KMS-11 (cell line): ENCODE data around the gene C1orf146.
"Not testable (repeated sequence)": the region's sequence is repeated elsewhere in the genome, so short reads cannot be mapped to it uniquely, and the experiment has no call there.

Experiments used
- H2AFZ ChIP-seq: fragments of 200-600 bp; sonication (generic); 2 replicates; pipeline ENCODE4 v1.6.1; 2016; ENCODE audit warnings: antibody characterized with exemption, mixed run types, low read depth
- H3K27ac ChIP-seq: fragments of 200-600 bp; sonication (generic); 2 replicates; pipeline ENCODE4 v1.6.1; 2016; ENCODE audit warnings: mild to moderate bottlenecking, mixed run types
- H3K27me3 ChIP-seq: fragments of 200-600 bp; sonication (generic); 2 replicates; pipeline ENCODE4 v1.6.1; 2017; ENCODE audit warnings: mild to moderate bottlenecking, low read depth, mixed run types, moderate library complexity; ENCODE audit not compliant: insufficient read depth
- H3K36me3 ChIP-seq: fragments of 200-600 bp; sonication (generic); 2 replicates; pipeline ENCODE4 v1.6.1; 2017; ENCODE audit warnings: mild to moderate bottlenecking, mixed run types; ENCODE audit not compliant: insufficient read depth
- H3K4me1 ChIP-seq: fragments of 200-600 bp; sonication (generic); 2 replicates; pipeline ENCODE4 v1.6.1; 2016; ENCODE audit warnings: mild to moderate bottlenecking, low read depth, mixed run types; ENCODE audit not compliant: poor library complexity, severe bottlenecking
- H3K4me2 ChIP-seq: fragments of 200-600 bp; sonication (generic); 2 replicates; pipeline ENCODE4 v1.7.0; 2016; ENCODE audit warnings: mild to moderate bottlenecking, mixed run types
- H3K4me3 ChIP-seq: fragments of 200-600 bp; sonication (generic); IDR thresholded peaks from 2 replicates; pipeline ENCODE4 v1.6.1; 2017; ENCODE audit warnings: low read depth, low read length, mixed read lengths; ENCODE audit not compliant: insufficient read depth
- H3K79me2 ChIP-seq: fragments of 200-600 bp; sonication (generic); 2 replicates; pipeline ENCODE4 v1.6.1; 2016; ENCODE audit warnings: low read depth, mixed run types; ENCODE audit not compliant: insufficient read depth
- H3K9ac ChIP-seq: fragments of 200-600 bp; sonication (generic); 2 replicates; pipeline ENCODE4 v1.6.1; 2016; ENCODE audit warnings: mild to moderate bottlenecking, mixed run types
- H4K20me1 ChIP-seq: fragments of 200-600 bp; sonication (generic); 2 replicates; pipeline ENCODE4 v1.6.1; 2016; ENCODE audit warnings: mild to moderate bottlenecking, mixed run types; ENCODE audit not compliant: insufficient read depth
- TF ChIP-seq, protein P1 (sequence below): fragments of 200-600 bp; sonication (generic); conservative IDR thresholded peaks from 2 replicates; pipeline ENCODE4 v1.6.1; 2017; ENCODE audit warnings: low read depth, mild to moderate bottlenecking, antibody characterized with exemption, low read length, moderate library complexity, mixed read lengths

The C1orf146 gene

DNA sequence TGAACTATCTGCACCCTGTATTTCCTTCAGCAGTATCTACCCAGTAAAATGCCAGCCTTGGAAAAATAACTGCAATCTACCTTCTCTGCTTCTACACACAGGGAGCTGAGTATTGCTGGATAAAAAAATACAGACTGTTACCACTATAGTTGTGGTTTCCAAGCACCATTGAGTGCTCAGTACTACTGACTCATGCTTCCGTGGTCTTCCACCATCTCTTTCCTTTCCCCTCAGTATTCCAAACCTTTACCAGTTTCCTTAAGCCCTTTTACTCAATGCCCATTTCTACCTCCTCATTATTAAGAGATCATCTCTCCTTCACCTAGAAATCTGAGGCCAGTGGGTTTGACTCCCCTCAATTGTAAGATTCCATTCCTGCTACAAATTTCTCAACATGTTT is 57.2 kb downstream of the C1orf146 start:
- H3K36me3 ChIP-seq, result no peaks in the 10 kb centered on the region
- no peak overlapping the region for H3K9ac ChIP-seq
- H3K4me1 ChIP-seq, result no peaks in the 10 kb centered on the region
- H2AFZ ChIP-seq, result no peak overlapping the region
- H3K27ac ChIP-seq, result no peak overlapping the region
- no peaks in the 10 kb centered on the region for H3K79me2 ChIP-seq
- TF ChIP-seq, protein P1, sequence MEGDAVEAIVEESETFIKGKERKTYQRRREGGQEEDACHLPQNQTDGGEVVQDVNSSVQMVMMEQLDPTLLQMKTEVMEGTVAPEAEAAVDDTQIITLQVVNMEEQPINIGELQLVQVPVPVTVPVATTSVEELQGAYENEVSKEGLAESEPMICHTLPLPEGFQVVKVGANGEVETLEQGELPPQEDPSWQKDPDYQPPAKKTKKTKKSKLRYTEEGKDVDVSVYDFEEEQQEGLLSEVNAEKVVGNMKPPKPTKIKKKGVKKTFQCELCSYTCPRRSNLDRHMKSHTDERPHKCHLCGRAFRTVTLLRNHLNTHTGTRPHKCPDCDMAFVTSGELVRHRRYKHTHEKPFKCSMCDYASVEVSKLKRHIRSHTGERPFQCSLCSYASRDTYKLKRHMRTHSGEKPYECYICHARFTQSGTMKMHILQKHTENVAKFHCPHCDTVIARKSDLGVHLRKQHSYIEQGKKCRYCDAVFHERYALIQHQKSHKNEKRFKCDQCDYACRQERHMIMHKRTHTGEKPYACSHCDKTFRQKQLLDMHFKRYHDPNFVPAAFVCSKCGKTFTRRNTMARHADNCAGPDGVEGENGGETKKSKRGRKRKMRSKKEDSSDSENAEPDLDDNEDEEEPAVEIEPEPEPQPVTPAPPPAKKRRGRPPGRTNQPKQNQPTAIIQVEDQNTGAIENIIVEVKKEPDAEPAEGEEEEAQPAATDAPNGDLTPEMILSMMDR, result no peak
- no peaks in the 10 kb centered on the region for H3K27me3 ChIP-seq
- H3K4me2 ChIP-seq, result no peak overlapping the region
- no peak overlapping the region for H3K4me3 ChIP-seq
- H4K20me1 ChIP-seq, result no peaks in the 10 kb centered on the region

DNA sequence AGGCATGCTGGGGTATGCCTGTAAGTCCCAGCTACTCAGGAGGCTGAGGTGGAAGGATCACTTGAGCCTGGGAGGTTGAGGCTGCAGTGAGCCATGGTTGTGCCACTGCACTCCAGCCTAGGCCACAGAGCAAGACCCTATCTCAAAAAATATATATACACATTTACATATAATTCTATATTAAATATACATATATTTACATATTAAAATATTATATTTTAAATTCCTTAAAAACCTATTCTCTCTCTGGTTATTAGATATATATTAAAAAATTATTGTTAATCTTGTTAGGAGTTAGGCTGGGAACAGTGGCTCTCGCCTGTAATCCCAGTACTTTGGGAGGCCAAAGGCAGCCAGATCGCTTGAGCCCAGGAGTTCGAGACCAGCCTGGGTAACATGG is 58.4 kb downstream of the C1orf146 start:
- Histone ChIP-seq H3K4me2 (no peak overlapping the region), H3K27me3 (no peaks in the 10 kb centered on the region), H3K36me3 (no peaks in the 10 kb centered on the region), H4K20me1 (no peaks in the 10 kb centered on the region), H3K9ac (no peak overlapping the region), H3K4me1 (no peaks in the 10 kb centered on the region), H3K4me3 (no peak overlapping the region), H3K27ac (no peak overlapping the region), H2AFZ (no peak overlapping the region), H3K79me2 (no peaks in the 10 kb centered on the region)
- TF ChIP-seq, protein P1, result no peak

DNA sequence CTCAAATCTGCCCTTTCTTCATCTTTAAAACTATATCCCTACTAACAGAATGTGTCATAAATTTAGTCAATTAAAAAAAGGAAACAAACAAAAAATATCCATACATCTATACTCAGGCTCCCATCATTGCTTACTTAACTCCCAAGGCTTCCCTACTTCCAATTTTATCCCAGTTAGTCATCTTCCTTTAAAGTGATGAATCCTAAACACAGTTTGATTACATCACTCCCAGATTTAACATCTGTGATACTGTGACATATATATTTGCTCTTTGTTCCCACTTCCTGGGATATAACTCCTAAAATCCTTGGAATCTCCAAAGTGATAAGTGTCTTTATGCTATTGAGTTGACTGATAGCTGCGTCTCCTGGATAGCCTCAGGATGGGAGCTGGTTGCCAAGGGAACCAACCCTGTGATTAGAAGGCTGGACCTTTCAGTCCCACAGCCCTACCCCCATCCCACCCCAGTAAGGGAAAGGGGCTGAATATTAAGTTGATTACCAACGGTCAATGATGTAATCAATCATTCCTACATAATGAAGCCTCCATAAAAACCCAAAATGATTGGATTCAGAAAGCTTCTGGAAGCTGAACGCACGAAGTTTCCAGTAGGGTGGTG is 59.5 kb downstream of the C1orf146 start:
- no peaks in the 10 kb centered on the region for H4K20me1 ChIP-seq
- no peak overlapping the region for H3K9ac ChIP-seq
- H2AFZ ChIP-seq, result no peak overlapping the region
- no peaks in the 10 kb centered on the region for H3K4me1 ChIP-seq
- H3K4me2 ChIP-seq, result no peak overlapping the region
- H3K79me2 ChIP-seq, result no peaks in the 10 kb centered on the region
- TF ChIP-seq, protein P1, result no peak
- H3K4me3 ChIP-seq, result no peak overlapping the region
- no peaks in the 10 kb centered on the region for H3K27me3 ChIP-seq
- H3K36me3 ChIP-seq, result no peaks in the 10 kb centered on the region
- H3K27ac ChIP-seq, result no peak overlapping the region

DNA sequence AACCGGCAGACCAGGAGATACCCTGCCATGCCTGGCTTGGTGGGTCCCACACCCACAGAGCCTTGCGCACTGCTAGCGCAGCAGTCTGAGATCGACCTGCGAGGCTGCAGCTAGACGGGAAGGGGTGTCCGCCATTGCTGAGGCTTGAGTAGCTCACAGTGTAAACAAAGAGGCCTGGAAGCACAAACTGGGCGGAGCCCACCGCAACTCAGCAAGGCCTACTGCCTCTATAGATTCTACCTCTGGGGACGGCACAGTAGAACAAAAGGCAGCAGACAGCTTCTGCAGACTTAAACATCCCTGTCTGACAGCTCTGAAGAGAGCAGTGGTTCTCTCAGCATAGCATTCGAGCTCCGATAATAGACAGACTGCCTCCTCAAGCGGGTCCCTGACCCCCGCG is 62.1 kb downstream of the C1orf146 start:
- not testable (repeated sequence) for H3K79me2 ChIP-seq, H3K9ac ChIP-seq, H3K27me3 ChIP-seq, H3K4me2 ChIP-seq, H3K4me3 ChIP-seq, H3K36me3 ChIP-seq, H3K4me1 ChIP-seq, H2AFZ ChIP-seq, H4K20me1 ChIP-seq, H3K27ac ChIP-seq

DNA sequence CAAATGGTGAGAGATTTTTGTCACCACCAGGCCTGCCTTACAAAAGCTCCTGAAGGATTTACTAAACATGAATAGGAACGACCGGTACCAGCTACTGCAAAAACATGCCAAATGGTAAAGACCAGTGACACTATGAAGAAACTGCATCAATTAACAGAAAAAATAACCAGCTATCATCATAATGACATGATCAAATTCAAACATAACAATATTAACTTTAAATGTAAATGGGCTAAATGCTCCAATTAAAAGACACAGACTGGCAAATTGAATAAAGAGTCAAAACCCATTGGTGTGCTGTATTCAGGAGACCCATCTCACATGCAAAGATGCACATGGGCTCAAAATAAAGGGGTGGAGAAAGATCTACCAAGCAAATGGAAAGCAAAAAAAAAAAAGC is 63.7 kb downstream of the C1orf146 start:
- H4K20me1 ChIP-seq, H3K79me2 ChIP-seq, H3K27me3 ChIP-seq, H3K9ac ChIP-seq, H3K4me3 ChIP-seq, H2AFZ ChIP-seq, H3K4me1 ChIP-seq, H3K4me2 ChIP-seq, H3K27ac ChIP-seq, H3K36me3 ChIP-seq: not testable (repeated sequence)
